Measurements from ENCODE around the gene CDX2.

Gene CDX2

GRCh38 chr13:27928353-27928804, 40.7 kb downstream of the CDX2 start:
- no peak for DNase-seq (ENCODE audit: low spot score)

DNA sequence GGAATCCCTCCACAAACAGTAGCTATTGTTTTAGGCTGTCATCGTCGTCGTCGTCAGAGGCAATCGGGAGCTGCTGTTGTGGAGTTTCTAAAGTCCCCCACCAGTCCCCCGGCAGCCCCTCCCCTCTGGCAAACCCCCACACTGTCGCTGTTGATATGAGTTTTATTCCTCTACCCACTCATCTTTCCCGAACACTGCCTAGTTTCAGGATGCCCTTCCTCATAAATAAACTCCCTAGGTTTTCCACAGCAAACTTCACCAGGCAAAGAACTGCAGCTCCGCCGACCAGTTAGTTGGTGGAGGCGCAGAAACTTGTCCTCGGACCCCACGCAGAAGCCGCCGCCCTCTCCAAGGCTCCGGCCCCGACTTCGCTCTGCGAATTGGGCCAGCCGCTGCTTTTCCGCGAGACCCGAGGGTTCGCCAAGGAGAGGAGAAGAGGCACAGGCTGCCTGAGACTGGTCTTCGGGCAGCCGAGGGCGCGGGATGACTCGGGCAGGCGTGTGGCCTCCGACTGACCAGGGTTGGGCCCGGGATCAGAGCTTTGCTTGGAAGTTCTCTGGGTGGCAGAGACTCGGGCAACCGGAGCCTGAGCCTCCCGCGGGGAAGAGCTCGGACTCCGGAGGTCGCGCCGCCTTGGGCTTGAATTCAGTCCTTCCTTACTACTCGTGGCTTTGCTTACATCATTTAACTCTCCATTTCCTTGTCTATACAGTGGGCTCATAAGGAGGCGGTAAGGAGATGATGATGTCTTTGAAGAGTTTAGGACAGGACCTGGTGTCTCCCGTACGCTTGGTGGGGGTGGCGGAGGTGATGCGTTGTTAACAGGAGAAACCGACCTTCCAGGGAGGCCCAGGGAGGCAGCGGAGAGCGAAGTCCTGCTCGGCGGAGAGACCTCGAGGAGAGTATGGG, 41.4 kb downstream of the CDX2 start:
- DNase-seq (ENCODE audit: low spot score), result no peak

GRCh38 chr13:27926644-27927434, 42.3 kb downstream of the CDX2 start:
- DNase-seq (ENCODE audit: low spot score), result no peak

GRCh38 chr13:27925220-27925991, 43.7 kb downstream of the CDX2 start:
- no peak for DNase-seq (ENCODE audit: low spot score)

DNA sequence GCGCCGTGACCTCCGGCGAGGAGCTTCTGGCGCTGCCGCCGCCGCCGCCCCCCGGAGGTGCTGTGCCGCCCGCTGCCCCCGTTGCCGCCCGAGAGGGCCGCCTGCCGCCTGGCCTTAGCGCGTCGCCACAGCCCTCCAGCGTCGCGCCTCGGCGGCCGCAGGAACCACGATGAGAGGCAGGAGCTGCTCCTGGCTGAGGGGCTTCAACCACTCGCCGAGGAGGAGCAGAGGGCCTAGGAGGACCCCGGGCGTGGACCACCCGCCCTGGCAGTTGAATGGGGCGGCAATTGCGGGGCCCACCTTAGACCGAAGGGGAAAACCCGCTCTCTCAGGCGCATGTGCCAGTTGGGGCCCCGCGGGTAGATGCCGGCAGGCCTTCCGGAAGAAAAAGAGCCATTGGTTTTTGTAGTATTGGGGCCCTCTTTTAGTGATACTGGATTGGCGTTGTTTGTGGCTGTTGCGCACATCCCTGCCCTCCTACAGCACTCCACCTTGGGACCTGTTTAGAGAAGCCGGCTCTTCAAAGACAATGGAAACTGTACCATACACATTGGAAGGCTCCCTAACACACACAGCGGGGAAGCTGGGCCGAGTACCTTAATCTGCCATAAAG, 44.5 kb downstream of the CDX2 start:
- no peak for DNase-seq (ENCODE audit: low spot score)

DNA sequence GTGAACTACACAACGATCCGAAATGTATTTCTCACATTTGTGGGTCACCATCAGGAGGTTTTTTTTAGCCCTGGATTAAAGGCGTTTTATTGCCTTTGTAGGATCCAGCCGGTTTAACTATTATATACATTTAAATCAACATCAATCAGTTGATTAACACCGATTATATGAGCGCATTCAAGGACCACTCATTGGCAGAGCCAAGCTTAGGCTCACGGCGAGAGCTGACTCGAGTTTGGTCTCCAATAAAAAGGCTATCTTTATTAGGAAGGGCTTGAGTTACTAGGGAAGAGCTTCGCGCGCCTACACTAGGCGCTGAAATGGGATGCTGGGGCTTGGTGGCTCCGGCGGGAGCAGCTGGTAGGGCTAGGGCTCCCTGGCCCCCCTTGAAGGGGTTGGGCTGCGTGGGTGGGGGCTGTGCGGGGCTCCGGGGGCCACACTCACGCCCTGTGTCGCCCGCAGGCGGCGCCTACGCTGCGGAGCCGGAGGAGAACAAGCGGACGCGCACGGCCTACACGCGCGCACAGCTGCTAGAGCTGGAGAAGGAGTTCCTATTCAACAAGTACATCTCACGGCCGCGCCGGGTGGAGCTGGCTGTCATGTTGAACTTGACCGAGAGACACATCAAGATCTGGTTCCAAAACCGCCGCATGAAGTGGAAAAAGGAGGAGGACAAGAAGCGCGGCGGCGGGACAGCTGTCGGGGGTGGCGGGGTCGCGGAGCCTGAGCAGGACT, 45.2 kb downstream of the CDX2 start:
- peak; percentile 43 for DNase-seq (ENCODE audit: low spot score)

DNA sequence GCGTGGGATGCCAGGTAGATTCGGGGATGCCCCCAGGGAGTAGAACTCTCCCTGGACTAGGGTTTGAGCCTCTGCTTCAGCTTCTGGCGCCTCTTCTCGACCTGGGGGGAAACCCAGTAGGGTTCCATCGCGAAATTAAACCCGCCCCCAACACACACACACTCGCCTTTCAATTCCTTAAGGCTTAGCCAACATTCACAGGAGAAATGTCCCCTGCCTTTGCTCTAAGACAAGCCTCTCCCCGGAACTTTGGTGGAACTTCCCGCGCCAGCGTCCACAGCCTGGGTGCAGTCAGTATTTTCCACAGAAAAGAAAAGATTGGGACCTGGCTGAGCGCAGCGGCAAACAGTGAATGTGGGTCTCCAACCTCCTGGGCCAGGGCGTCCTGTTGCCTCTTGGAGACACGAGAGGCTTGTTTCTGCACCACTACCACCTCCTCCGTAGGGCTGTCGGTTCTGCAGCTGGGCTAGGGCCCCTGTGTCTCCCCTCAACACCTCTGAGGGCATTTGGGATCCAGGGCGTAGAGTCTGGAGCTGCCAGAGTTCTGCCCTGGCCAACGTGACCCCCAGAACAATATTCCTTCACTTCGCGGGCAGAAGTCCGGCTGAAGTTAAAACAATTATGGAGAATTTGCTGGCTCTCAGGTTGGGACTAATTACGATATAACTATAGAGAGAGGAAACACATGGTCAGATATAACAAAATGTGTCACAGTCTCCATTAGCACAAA, 46.1 kb downstream of the CDX2 start:
- no peak for DNase-seq (ENCODE audit: low spot score)

DNA sequence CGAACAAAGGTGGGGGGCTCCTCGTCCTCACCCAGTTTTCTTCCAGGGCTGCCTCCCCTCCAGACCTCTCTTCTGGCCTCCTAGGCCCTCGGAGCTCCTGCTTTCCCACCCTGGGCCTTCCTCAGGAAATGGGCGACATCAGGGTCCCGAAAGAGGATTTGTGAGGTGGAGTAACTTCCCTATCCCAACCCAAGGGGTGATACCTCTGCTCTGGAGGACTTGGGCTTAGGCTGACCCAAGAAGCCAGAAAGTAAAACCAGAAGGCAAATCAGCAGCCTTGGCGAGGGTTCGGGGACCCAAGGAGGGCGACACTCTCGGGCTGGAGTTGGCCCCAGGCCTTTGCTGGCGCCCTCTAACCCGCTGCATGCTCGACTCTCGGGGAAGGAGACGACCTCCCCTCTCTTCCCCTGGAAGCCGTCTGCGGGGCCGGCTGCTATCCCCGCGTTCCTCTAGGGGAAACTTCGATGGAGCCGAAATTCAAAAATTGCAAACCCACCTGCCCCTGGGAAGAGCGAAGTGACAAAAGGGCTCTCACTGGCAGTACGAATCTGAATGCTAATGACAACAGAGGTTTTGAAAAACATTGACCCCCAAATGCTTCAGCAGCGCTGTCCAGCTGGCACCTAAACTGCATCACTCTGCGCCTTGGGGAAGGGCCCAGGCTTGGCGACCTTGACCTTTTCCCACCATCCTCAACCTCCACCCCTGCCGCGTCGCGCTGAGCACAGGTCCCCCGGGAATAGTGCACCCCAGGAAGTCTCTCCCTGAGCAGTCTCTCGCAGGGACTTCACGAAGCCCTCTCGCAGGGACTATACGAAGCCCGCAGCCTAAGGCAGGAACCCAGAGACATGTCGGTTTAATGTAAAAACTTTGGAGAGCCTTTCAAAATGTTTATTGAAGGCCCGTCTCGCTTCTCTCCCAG, 46.9 kb downstream of the CDX2 start:
- DNase-seq (ENCODE audit: low spot score), result no peak

- peak; percentile 31 for DNase-seq (ENCODE audit: low spot score)
These were observed 47.6 kb downstream of the CDX2 start for GRCh38 chr13:27921421-27921960.

DNA sequence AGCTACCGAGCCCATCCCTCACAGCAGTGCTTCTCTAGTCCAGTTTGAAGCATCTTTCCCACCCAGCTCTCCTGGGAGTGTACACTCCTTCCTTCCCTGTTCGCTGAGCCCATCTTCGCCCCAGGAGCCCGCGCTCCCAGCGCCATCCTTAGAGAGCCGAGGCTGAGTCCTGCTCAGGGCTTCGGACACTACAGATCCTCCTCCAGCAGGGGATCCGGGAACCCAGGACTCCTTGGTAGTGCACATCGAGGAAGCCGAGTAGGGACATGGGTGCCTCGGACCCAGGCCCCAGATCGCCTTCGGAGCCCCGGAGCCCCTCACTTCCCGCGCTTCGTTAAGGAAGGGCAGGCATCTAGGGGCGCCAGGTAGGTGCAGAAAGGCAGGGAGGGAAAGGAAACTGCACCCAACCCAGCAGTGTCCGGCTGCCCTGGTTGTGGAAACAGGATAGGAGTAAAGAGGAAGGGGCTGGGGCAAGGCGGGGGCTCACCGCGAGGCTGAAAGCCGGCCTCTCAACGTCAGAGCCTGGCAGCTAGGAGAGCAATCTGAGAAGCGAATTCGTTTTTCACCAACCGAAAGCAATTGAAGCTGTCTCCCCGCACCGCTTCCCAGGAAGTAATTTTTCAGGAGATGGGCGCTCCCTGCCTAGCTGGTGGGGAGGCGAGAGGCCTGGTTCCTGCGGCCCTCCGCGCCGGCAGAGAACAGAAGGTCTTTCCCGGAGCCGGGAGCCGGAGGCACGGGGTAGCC, 48.3 kb downstream of the CDX2 start:
- DNase-seq (ENCODE audit: low spot score), result peak; percentile 42

DNA sequence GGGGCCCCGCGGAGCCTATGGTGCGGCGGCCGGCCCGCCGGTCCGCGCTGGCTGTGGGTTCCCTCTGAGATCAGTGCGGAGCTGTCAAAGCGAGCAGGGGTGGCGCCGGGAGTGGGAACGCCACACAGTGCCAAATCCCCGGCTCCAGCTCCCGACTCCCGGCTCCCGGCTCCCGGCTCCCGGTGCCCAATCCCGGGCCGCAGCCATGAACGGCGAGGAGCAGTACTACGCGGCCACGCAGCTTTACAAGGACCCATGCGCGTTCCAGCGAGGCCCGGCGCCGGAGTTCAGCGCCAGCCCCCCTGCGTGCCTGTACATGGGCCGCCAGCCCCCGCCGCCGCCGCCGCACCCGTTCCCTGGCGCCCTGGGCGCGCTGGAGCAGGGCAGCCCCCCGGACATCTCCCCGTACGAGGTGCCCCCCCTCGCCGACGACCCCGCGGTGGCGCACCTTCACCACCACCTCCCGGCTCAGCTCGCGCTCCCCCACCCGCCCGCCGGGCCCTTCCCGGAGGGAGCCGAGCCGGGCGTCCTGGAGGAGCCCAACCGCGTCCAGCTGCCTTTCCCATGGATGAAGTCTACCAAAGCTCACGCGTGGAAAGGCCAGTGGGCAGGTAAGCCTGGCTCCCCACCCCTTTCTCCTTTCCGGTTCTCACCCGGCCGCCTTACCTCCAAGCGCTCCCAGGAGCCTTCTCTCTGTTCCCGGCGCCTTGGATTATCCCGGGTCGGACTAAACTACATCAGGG, 49.0 kb downstream of the CDX2 start, which contains the start of gene PDX1:
PDX1 (plus strand) TSS at position 67 of the 743 bp plus-strand sequence; CDS start at position 206, 139 bp downstream.
- peak; percentile 68 for DNase-seq (ENCODE audit: low spot score)

GRCh38 chr13:27919659-27919933, 49.5 kb downstream of the CDX2 start:
- no peak for DNase-seq (ENCODE audit: low spot score)

DNA sequence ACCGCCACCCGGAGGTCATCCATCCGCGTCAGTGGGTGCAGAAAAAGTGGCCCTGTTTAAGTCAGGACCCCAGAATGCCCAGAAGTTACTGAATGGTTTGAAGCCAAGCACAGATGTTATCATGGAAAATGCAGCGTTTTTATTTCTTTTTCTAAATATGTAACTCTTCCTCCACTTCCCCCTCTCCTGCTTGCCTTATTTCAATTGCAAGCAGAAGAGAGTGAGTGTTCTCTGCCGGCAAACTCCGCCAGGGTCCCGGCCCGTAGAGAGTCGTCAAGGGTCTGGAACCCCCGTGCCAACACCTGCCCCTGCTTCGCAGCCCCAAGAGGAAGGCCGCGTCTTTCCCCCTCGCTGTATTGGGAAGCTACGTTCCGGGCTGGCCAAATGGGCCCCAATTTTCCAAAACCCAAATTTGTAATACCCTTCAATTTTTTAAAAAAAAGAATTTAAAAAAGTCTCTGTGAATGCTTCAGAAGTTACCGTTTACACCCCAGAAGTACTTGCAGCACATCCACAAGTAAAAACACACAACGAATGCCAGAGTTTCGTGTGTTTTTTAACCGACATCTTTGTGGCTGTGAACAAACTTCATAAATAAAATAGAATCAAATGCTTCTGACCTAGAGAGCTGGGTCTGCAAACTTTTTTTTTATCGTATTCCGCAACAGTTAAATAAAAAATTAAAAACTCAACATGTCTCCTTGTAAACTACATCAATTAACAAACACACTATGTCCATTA, 50.0 kb downstream of the CDX2 start:
- DNase-seq (ENCODE audit: low spot score), result no peak

DNA sequence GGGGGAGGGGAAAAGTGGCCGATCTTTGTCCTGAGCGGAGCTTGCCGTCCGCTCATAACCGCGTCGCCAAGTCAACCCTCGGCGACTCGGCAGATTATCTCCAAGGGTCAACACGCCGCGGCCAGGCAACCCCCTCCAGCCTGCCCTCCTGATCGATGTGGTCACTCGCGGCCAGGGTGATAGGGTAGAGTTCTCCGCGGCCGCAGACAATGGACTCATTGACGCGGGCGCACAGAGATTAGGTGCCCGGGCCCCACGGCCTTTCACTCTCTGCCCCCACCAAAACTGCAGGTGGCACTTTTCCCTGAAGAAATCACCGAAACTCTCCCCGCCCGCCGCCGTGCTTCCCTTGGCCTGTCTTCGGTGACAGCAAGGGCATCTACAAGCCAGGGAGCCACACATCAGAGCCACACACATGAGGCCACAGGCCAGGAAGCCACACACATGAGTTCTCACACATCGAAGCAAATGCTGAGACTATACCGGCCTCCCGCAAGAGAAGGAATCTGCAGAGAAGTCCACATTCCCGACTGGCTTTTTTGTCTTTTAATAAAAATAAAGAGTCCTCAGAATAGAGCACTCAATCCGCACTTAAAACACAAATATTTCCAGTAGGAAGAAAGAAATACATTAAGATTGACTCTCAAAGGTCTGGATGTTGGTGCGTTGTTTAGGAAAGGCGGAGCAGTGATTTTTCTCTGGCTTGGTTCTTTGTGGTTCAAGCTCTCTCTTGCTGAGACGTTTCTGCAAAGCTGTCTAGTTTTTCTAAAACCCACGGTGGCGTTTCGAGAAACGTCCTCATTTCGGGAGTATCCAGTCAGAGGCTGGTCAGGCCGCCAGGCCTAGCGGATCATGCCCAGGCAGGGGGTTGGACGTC, 50.8 kb downstream of the CDX2 start:
- DNase-seq (ENCODE audit: low spot score), result no peak

DNA sequence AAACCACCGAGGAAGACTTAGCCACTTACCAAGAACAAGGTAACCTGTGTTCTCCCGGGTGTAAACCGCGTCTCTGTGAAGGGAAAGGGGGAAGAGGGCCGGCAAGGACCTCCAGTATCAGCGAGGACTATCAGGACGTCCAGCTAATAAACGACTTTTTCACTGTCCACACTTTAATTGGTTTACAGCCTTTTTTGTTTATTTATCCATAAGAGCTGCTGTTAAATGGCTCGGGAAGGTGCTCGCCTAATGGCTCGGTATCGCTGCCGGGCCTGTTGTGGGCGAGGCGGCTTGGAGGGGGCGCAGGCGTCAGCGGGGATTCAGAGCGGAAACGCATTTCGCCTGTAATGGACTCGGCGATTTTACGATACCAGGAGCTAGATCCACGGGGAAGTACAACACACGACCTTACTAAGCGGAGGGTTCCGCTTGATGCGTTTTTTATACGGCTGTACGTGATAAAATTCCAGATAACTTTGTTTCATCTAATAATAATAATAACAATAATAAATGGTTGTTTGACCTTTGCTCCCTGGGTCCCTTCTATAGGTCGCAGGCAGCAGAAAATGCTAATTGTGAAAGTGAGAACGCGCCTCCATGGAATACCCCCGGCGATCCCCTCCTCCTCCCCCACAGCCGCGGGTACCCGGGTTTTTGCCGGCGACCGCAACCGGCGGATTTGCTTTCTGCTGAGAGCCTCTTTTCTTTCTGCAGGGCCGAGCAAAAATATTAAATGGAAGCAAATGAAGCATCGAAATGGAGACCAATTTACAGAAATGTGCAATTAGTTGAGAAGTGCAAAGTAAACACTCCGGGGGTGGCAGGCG, 51.8 kb downstream of the CDX2 start:
- DNase-seq (ENCODE audit: low spot score), result no peak

Measured in D341Med (cell line).